Measurements from ENCODE around the gene RHAG.

Gene RHAG

DNA sequence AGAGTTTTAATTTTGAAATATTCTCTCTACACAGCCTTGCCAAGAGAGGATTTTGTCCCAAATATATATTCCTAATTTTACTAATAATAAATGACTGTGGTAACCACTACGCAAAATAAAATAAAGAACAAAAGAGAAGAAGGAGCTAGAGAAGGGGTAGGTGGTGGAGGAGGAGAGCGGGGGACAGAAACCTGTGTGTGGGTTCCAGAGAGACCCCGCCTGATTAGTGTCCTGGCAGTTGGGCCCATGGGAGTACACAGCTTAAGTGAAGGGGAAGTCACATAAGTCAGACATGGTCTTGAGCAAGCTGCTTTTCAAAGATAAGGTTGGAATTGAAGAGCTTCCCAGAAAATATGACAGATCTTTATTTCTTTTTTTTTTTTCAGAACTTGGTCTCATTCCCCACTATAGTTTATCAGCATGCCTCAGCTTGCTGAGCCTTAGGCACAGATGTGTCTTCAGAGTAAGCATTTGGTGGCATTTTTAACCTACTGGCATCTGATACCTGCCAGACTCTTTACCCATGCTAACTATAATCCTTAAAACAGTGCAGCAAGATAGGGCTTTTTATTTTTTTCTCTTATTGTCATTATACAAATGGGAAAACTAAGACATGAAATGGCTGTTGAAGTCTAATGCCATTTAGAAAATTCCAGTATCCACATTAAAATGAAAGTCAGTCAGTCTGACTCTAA, 9.6 kb upstream of the RHAG start:
- no peak for DNase-seq (ENCODE audit: extremely low spot score)
- ChIA-PET POLR2A (no interaction called here), CTCF (no interaction called here)
- TF ChIP-seq ELF4 (IDR thresholded peaks at IDR 0.05) (no peak), FOXA1 (IDR thresholded peaks at IDR 0.05) (no peak), SP1 (IDR thresholded peaks at IDR 0.05) (no peak), ARNT (IDR thresholded peaks at IDR 0.05) (no peak), HDGF (IDR thresholded peaks at IDR 0.05; ENCODE audit: borderline replicate concordance) (no peak)

GRCh38 chr6:49645139-49645538, 8.5 kb upstream of the RHAG start:
- POLR2A ChIA-PET = no interaction called here
- TF ChIP-seq, protein P1, sequence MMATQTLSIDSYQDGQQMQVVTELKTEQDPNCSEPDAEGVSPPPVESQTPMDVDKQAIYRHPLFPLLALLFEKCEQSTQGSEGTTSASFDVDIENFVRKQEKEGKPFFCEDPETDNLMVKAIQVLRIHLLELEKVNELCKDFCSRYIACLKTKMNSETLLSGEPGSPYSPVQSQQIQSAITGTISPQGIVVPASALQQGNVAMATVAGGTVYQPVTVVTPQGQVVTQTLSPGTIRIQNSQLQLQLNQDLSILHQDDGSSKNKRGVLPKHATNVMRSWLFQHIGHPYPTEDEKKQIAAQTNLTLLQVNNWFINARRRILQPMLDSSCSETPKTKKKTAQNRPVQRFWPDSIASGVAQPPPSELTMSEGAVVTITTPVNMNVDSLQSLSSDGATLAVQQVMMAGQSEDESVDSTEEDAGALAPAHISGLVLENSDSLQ (IDR thresholded peaks at IDR 0.05) = no peak
- TF ChIP-seq CTBP1 (IDR thresholded peaks at IDR 0.05; ENCODE audit: borderline replicate concordance) (no peak), ARNT (IDR thresholded peaks at IDR 0.05) (no peak), BHLHE40 (IDR thresholded peaks at IDR 0.05; ENCODE audit: borderline replicate concordance) (no peak), LEF1 (IDR thresholded peaks at IDR 0.05; ENCODE audit: borderline replicate concordance) (no peak), SUZ12 (IDR thresholded peaks at IDR 0.05) (no peak), TARDBP (IDR thresholded peaks at IDR 0.05) (no peak), SP1 (IDR thresholded peaks at IDR 0.05) (no peak), NFRKB (IDR thresholded peaks at IDR 0.05) (no peak), ZNF384 (IDR thresholded peaks at IDR 0.05) (no peak), FOXM1 (IDR thresholded peaks at IDR 0.05; ENCODE audit: borderline replicate concordance) (no peak), ELF4 (IDR thresholded peaks at IDR 0.05) (no peak), L3MBTL2 (conservative IDR thresholded peaks at IDR 0.05) (no peak), FOXK2 (IDR thresholded peaks at IDR 0.05) (no peak), HDGF (IDR thresholded peaks at IDR 0.05; ENCODE audit: borderline replicate concordance) (no peak), FOXA1 (IDR thresholded peaks at IDR 0.05) (no peak)
- DNase-seq (ENCODE audit: extremely low spot score) = no peak
- CTCF ChIA-PET = no interaction called here

DNA sequence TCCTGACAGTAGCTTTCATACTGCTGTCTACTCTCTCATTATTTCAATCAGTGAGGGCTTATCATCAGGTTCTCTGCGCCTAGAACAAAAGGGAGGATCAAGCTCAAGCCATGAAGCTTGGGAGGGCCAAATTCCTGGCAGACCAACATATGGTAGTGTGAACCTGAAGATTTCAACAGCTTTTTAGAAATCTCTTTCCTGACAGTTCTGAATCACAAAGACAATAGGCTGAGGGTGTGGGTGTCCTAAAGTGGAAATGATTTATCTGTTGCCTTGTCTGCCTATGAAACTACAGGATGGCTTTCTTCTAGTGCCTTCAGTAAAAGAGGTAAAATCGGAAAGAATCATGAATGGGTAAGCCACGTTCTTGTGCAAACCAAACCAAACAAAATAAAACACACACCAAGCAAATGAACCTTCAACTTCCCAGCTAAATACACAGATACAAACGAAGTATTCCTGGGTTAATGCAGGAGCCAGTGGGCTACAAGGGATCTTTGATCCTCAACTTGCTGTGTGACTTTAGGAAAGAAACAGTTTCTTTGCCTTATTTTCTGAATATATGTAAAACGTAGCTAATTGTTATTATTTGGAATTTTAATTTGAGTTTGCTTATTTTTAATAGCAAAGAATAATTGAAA, 2.7 kb upstream of the RHAG start:
- ChIA-PET POLR2A (no interaction called here), CTCF (no interaction called here)
- TF ChIP-seq SUZ12 (IDR thresholded peaks at IDR 0.05) (no peak), NFRKB (IDR thresholded peaks at IDR 0.05) (no peak), CTBP1 (IDR thresholded peaks at IDR 0.05; ENCODE audit: borderline replicate concordance) (no peak), ARNT (IDR thresholded peaks at IDR 0.05) (no peak), FOXK2 (IDR thresholded peaks at IDR 0.05) (no peak), TARDBP (IDR thresholded peaks at IDR 0.05) (no peak), BHLHE40 (IDR thresholded peaks at IDR 0.05; ENCODE audit: borderline replicate concordance) (no peak), ELF4 (IDR thresholded peaks at IDR 0.05) (no peak), ZNF384 (IDR thresholded peaks at IDR 0.05) (no peak), SP1 (IDR thresholded peaks at IDR 0.05) (no peak), FOXM1 (IDR thresholded peaks at IDR 0.05; ENCODE audit: borderline replicate concordance) (no peak), L3MBTL2 (conservative IDR thresholded peaks at IDR 0.05) (no peak), LEF1 (IDR thresholded peaks at IDR 0.05; ENCODE audit: borderline replicate concordance) (no peak), HDGF (IDR thresholded peaks at IDR 0.05; ENCODE audit: borderline replicate concordance) (no peak), FOXA1 (IDR thresholded peaks at IDR 0.05) (no peak)
- TF ChIP-seq, protein P1 (IDR thresholded peaks at IDR 0.05) = no peak
- no peak for DNase-seq (ENCODE audit: extremely low spot score)

GRCh38 chr6:49637350-49637731, 702 bp upstream of the RHAG start:
- ChIA-PET CTCF (no interaction called here), POLR2A (no interaction called here)
- no peak for DNase-seq (ENCODE audit: extremely low spot score)
- TF ChIP-seq SP1 (IDR thresholded peaks at IDR 0.05) (no peak), FOXM1 (IDR thresholded peaks at IDR 0.05; ENCODE audit: borderline replicate concordance) (no peak), LEF1 (IDR thresholded peaks at IDR 0.05; ENCODE audit: borderline replicate concordance) (no peak), CTBP1 (IDR thresholded peaks at IDR 0.05; ENCODE audit: borderline replicate concordance) (no peak), NFRKB (IDR thresholded peaks at IDR 0.05) (no peak), L3MBTL2 (conservative IDR thresholded peaks at IDR 0.05) (no peak), ARNT (IDR thresholded peaks at IDR 0.05) (no peak), TARDBP (IDR thresholded peaks at IDR 0.05) (no peak), ELF4 (IDR thresholded peaks at IDR 0.05) (no peak), BHLHE40 (IDR thresholded peaks at IDR 0.05; ENCODE audit: borderline replicate concordance) (no peak)
- TF ChIP-seq, protein P1 (IDR thresholded peaks at IDR 0.05) = no peak

DNA sequence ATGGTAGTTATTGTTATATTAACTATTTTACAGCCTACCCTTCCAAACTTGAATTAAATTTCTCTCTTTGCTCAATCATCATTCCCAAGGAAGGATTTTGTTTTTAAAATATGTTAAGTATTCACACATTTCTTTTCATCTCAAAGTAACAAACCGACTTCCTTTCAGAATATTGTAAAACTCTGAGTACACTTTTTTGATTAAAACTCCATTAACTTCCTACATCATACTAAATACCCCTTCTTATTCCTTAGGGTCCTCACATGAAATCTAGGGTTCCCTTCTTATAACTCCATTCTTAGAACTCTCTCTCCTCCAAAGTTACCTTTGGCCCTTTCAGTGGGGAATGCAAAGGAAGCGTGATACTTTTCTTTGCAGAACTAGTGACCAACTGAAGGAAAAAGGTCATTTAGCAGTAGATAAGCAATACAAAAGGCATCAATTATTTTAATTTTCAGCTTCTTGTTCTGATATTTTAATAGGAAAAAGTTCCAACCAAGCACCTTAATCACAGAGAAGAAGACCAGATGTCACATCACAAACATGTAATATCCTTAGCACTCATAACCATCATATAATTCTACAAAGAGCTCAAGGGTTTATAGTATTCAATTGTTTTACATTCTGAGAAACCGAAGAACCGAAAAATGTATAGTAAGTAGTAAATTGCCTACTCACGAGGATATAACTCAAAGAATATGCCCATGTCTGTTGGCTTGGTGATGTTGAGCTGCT, 494 bp downstream of the RHAG start:
- no peak for DNase-seq (ENCODE audit: extremely low spot score)
- TF ChIP-seq BHLHE40 (IDR thresholded peaks at IDR 0.05; ENCODE audit: borderline replicate concordance) = no peak
- TF ChIP-seq TARDBP (IDR thresholded peaks at IDR 0.05) = no peak
- TF ChIP-seq, protein P1 (IDR thresholded peaks at IDR 0.05) = no peak
- TF ChIP-seq FOXA1 (IDR thresholded peaks at IDR 0.05) = no peak
- no peak for TF ChIP-seq LEF1 (IDR thresholded peaks at IDR 0.05; ENCODE audit: borderline replicate concordance)
- no peak for TF ChIP-seq ELF4 (IDR thresholded peaks at IDR 0.05)
- TF ChIP-seq CTBP1 (IDR thresholded peaks at IDR 0.05; ENCODE audit: borderline replicate concordance) = no peak
- no peak for TF ChIP-seq FOXM1 (IDR thresholded peaks at IDR 0.05; ENCODE audit: borderline replicate concordance)
- no peak for TF ChIP-seq HDGF (IDR thresholded peaks at IDR 0.05; ENCODE audit: borderline replicate concordance)
- no peak for TF ChIP-seq ARNT (IDR thresholded peaks at IDR 0.05)
- TF ChIP-seq L3MBTL2 (conservative IDR thresholded peaks at IDR 0.05) = no peak
- TF ChIP-seq SP1 (IDR thresholded peaks at IDR 0.05) = no peak
- no peak for TF ChIP-seq FOXK2 (IDR thresholded peaks at IDR 0.05)
- no peak for TF ChIP-seq NFRKB (IDR thresholded peaks at IDR 0.05)
- no peak for TF ChIP-seq ZNF384 (IDR thresholded peaks at IDR 0.05)
- ChIA-PET CTCF (no interaction called here), POLR2A (no interaction called here)

All from HEK293T (cell line).